ENCODE data around the gene TSTD1.

The TSTD1 gene

GRCh38 chr1:161013488-161014230 lies 25.1 kb downstream of the TSTD1 start:
- no peaks in the 10 kb centered on the region for H3K36me3 ChIP-seq (ENCODE audit: control insufficient read depth in 5 of 5, insufficient read depth in 5 of 5, low read length in 5 of 5)
- peak overlapping the region; percentile 39 to 79 (median 65) for H3K9ac ChIP-seq (ENCODE audit: low read length in 5 of 5)
- H3K27me3 ChIP-seq (ENCODE audit: control insufficient read depth in 5 of 5, insufficient read depth in 4 of 5, low read length in 5 of 5), result no peaks in the 10 kb centered on the region
- peak overlapping the region; percentile 87 for H3K27ac ChIP-seq (ENCODE audit: low read depth, low read length)
- H3K4me3 ChIP-seq (ENCODE audit: low read depth in 1 of 5, low read length in 5 of 5), result peak overlapping the region; percentile 39 to 65 (median 62)
- peaks cover 4 to 51% (median 44%) of the 10 kb centered on the region in 5 donors for H3K4me1 ChIP-seq (ENCODE audit: control insufficient read depth in 5 of 5, insufficient read depth in 5 of 5, low read length in 5 of 5)
- no peaks in the 10 kb centered on the region for H3K9me3 ChIP-seq (ENCODE audit: control insufficient read depth in 5 of 5, low read length in 5 of 5)

- Histone ChIP-seq H3K27ac (ENCODE audit: low read depth, low read length) (peak overlapping the region; percentile 87), H3K9me3 (ENCODE audit: control insufficient read depth in 5 of 5, low read length in 5 of 5) (no peaks in the 10 kb centered on the region), H3K9ac (ENCODE audit: low read length in 5 of 5) (peak overlapping the region; percentile 3 to 79 (median 65)), H3K4me1 (ENCODE audit: control insufficient read depth in 5 of 5, insufficient read depth in 5 of 5, low read length in 5 of 5) (peaks cover 2 to 49% (median 43%) of the 10 kb centered on the region in 5 donors), H3K27me3 (ENCODE audit: control insufficient read depth in 5 of 5, insufficient read depth in 4 of 5, low read length in 5 of 5) (no peaks in the 10 kb centered on the region), H3K36me3 (ENCODE audit: control insufficient read depth in 5 of 5, insufficient read depth in 5 of 5, low read length in 5 of 5) (no peaks in the 10 kb centered on the region), H3K4me3 (ENCODE audit: low read depth in 1 of 5, low read length in 5 of 5) (peak overlapping the region in 4 of 5 donors; percentile 39 to 65 (median 63))
Measured at GRCh38 chr1:161013131-161013487, 25.7 kb downstream of the TSTD1 start.

GRCh38 chr1:161012420-161012819 lies 26.3 kb downstream of the TSTD1 start:
- Histone ChIP-seq H3K9me3 (ENCODE audit: control insufficient read depth in 5 of 5, low read length in 5 of 5) (no peaks in the 10 kb centered on the region), H3K27ac (ENCODE audit: low read depth, low read length) (peak overlapping the region; percentile 87), H3K4me1 (ENCODE audit: control insufficient read depth in 5 of 5, insufficient read depth in 5 of 5, low read length in 5 of 5) (peaks cover 2 to 43% (median 36%) of the 10 kb centered on the region in 5 donors), H3K36me3 (ENCODE audit: control insufficient read depth in 5 of 5, insufficient read depth in 5 of 5, low read length in 5 of 5) (no peaks in the 10 kb centered on the region), H3K27me3 (ENCODE audit: control insufficient read depth in 5 of 5, insufficient read depth in 4 of 5, low read length in 5 of 5) (no peaks in the 10 kb centered on the region), H3K4me3 (ENCODE audit: low read depth in 1 of 5, low read length in 5 of 5) (no peak overlapping the region), H3K9ac (ENCODE audit: low read length in 5 of 5) (peak overlapping the region in 2 of 5 donors; percentile 56 to 76)

- Histone ChIP-seq H3K27me3 (ENCODE audit: control insufficient read depth in 5 of 5, insufficient read depth in 4 of 5, low read length in 5 of 5) (no peaks in the 10 kb centered on the region), H3K36me3 (ENCODE audit: control insufficient read depth in 5 of 5, insufficient read depth in 5 of 5, low read length in 5 of 5) (no peaks in the 10 kb centered on the region), H3K4me1 (ENCODE audit: control insufficient read depth in 5 of 5, insufficient read depth in 5 of 5, low read length in 5 of 5) (peaks cover 2 to 41% (median 39%) of the 10 kb centered on the region in 5 donors), H3K4me3 (ENCODE audit: low read depth in 1 of 5, low read length in 5 of 5) (no peak overlapping the region), H3K9me3 (ENCODE audit: control insufficient read depth in 5 of 5, low read length in 5 of 5) (no peaks in the 10 kb centered on the region), H3K9ac (ENCODE audit: low read length in 5 of 5) (no peak overlapping the region), H3K27ac (ENCODE audit: low read depth, low read length) (peak overlapping the region; percentile 50)
Measured at GRCh38 chr1:161009602-161010211, 29.1 kb downstream of the TSTD1 start.

GRCh38 chr1:161008869-161009510 lies 29.8 kb downstream of the TSTD1 start:
- Histone ChIP-seq H3K4me1 (ENCODE audit: control insufficient read depth in 5 of 5, insufficient read depth in 5 of 5, low read length in 5 of 5) (peaks cover 2 to 36% (median 33%) of the 10 kb centered on the region in 5 donors), H3K36me3 (ENCODE audit: control insufficient read depth in 5 of 5, insufficient read depth in 5 of 5, low read length in 5 of 5) (no peaks in the 10 kb centered on the region), H3K27ac (ENCODE audit: low read depth, low read length) (peak overlapping the region; percentile 50), H3K27me3 (ENCODE audit: control insufficient read depth in 5 of 5, insufficient read depth in 4 of 5, low read length in 5 of 5) (no peaks in the 10 kb centered on the region), H3K9me3 (ENCODE audit: control insufficient read depth in 5 of 5, low read length in 5 of 5) (no peaks in the 10 kb centered on the region), H3K4me3 (ENCODE audit: low read depth in 1 of 5, low read length in 5 of 5) (no peak overlapping the region), H3K9ac (ENCODE audit: low read length in 5 of 5) (no peak overlapping the region)

- Histone ChIP-seq H3K4me1 (ENCODE audit: control insufficient read depth in 5 of 5, insufficient read depth in 5 of 5, low read length in 5 of 5) (peaks cover 2 to 22% (median 19%) of the 10 kb centered on the region in 5 donors), H3K27me3 (ENCODE audit: control insufficient read depth in 5 of 5, insufficient read depth in 4 of 5, low read length in 5 of 5) (no peaks in the 10 kb centered on the region), H3K36me3 (ENCODE audit: control insufficient read depth in 5 of 5, insufficient read depth in 5 of 5, low read length in 5 of 5) (no peaks in the 10 kb centered on the region), H3K9ac (ENCODE audit: low read length in 5 of 5) (no peak overlapping the region), H3K9me3 (ENCODE audit: control insufficient read depth in 5 of 5, low read length in 5 of 5) (no peaks in the 10 kb centered on the region), H3K27ac (ENCODE audit: low read depth, low read length) (no peak overlapping the region), H3K4me3 (ENCODE audit: low read depth in 1 of 5, low read length in 5 of 5) (no peak overlapping the region)
Measured at GRCh38 chr1:161007369-161007768, 31.4 kb downstream of the TSTD1 start.

- no peaks in the 10 kb centered on the region for H3K36me3 ChIP-seq (ENCODE audit: control insufficient read depth in 5 of 5, insufficient read depth in 5 of 5, low read length in 5 of 5)
- H3K4me3 ChIP-seq (ENCODE audit: low read depth in 1 of 5, low read length in 5 of 5), result no peak overlapping the region
- H3K27ac ChIP-seq (ENCODE audit: low read depth, low read length), result no peak overlapping the region
- no peaks in the 10 kb centered on the region for H3K27me3 ChIP-seq (ENCODE audit: control insufficient read depth in 5 of 5, insufficient read depth in 4 of 5, low read length in 5 of 5)
- no peak overlapping the region for H3K9ac ChIP-seq (ENCODE audit: low read length in 5 of 5)
- H3K9me3 ChIP-seq (ENCODE audit: control insufficient read depth in 5 of 5, low read length in 5 of 5), result no peaks in the 10 kb centered on the region
- H3K4me1 ChIP-seq (ENCODE audit: control insufficient read depth in 5 of 5, insufficient read depth in 5 of 5, low read length in 5 of 5), result peaks cover 2 to 23% (median 14%) of the 10 kb centered on the region in 5 donors
Measured at GRCh38 chr1:161006563-161006962, 32.2 kb downstream of the TSTD1 start.

GRCh38 chr1:161001525-161001924 lies 37.2 kb downstream of the TSTD1 start:
- Histone ChIP-seq H3K9me3 (ENCODE audit: control insufficient read depth in 5 of 5, low read length in 5 of 5) (no peaks in the 10 kb centered on the region), H3K4me3 (ENCODE audit: low read depth in 1 of 5, low read length in 5 of 5) (no peak overlapping the region), H3K27ac (ENCODE audit: low read depth, low read length) (no peak overlapping the region), H3K27me3 (ENCODE audit: control insufficient read depth in 5 of 5, insufficient read depth in 4 of 5, low read length in 5 of 5) (no peaks in the 10 kb centered on the region), H3K4me1 (ENCODE audit: control insufficient read depth in 5 of 5, insufficient read depth in 5 of 5, low read length in 5 of 5) (peaks cover 2 to 18% (median 13%) of the 10 kb centered on the region in 5 donors), H3K9ac (ENCODE audit: low read length in 5 of 5) (no peak overlapping the region), H3K36me3 (ENCODE audit: control insufficient read depth in 5 of 5, insufficient read depth in 5 of 5, low read length in 5 of 5) (peaks cover 0 to 31% (median 28%) of the 10 kb centered on the region in 5 donors)

GRCh38 chr1:161000736-161001480 lies 37.9 kb downstream of the TSTD1 start:
- no peaks in the 10 kb centered on the region for H3K27me3 ChIP-seq (ENCODE audit: control insufficient read depth in 5 of 5, insufficient read depth in 4 of 5, low read length in 5 of 5)
- H3K4me1 ChIP-seq (ENCODE audit: control insufficient read depth in 5 of 5, insufficient read depth in 5 of 5, low read length in 5 of 5), result peaks cover 2 to 18% (median 13%) of the 10 kb centered on the region in 5 donors
- no peak overlapping the region for H3K27ac ChIP-seq (ENCODE audit: low read depth, low read length)
- peaks cover 0 to 31% (median 28%) of the 10 kb centered on the region in 5 donors for H3K36me3 ChIP-seq (ENCODE audit: control insufficient read depth in 5 of 5, insufficient read depth in 5 of 5, low read length in 5 of 5)
- no peak overlapping the region for H3K9ac ChIP-seq (ENCODE audit: low read length in 5 of 5)
- H3K4me3 ChIP-seq (ENCODE audit: low read depth in 1 of 5, low read length in 5 of 5), result no peak overlapping the region
- H3K9me3 ChIP-seq (ENCODE audit: control insufficient read depth in 5 of 5, low read length in 5 of 5), result no peaks in the 10 kb centered on the region

Measured in subcutaneous abdominal adipose tissue (tissue), 5 donors.